NB4 (cell line): ENCODE data around the gene PIRT.

Experiments used
- DNase-seq: peaks from one replicate; pipeline ENCODE4 v3.0.0; 2010; ENCODE audit warnings: low read depth
- H3K4me3 ChIP-seq: one replicate; pipeline ENCODE4 v1.5.1; 2011; ENCODE audit warnings: mild to moderate bottlenecking, low read depth, low read length, moderate library complexity
- CTCF ChIP-seq: IDR thresholded peaks from one replicate; pipeline ENCODE4 v1.5.1; 2012; ENCODE audit warnings: low read depth, low read length
- MAX ChIP-seq: IDR thresholded peaks from 2 replicates; pipeline ENCODE4 v1.6.1; 2011; ENCODE audit warnings: low read depth, low read length
- MYC ChIP-seq: IDR thresholded peaks from 2 replicates; pipeline ENCODE4 v1.6.1; 2011; ENCODE audit warnings: low read depth, low read length
- POLR2A ChIP-seq: IDR thresholded peaks from 2 replicates; pipeline ENCODE4 v1.6.1; 2011; ENCODE audit warnings: mild to moderate bottlenecking; ENCODE audit not compliant: insufficient read length; ENCODE audit errors: extremely low read depth

PIRT gene

DNA sequence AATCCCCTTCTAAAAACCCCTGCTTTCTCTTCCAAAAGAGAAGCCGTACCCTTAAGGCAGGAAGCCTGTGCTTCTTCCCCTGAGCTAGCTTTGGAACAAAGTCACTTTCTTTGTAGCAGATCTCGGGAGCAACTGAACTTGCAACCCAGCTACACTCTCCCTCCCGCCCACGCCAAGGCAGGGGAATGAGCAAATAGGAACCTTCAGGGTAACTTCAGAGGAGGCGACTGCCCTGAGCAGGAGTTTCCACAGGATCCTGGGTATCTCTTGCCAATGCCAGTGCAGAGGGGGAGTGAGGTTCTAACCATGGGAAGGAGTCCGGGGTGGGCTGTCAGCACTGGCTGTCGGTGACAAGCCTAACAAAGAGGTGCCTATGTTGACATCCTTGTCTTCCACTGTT lies 5.9 kb upstream of the PIRT start:
- TF ChIP-seq MAX (no peak), MYC (no peak), CTCF (no peak)
- H3K4me3 ChIP-seq = no peak overlapping the region
- no peak for DNase-seq

DNA sequence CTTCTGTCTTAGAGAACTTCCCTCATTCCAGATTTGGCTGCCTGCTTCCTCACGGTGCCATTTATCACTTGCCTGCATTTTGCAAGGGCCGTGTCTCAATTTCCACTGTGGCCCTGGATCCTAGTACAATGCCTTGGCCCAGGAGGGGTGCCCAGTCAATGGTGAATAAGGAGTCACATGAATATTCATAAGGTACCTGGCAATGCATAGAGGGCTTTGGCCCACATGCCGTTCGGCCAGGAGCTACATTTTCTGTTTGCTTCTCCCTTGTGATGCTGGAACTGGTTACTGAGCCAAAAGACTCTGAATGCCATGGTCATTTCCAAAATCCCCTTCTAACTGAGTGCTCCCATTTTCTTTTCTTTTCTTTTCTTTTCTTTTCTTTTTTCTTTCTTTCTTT lies 4.8 kb upstream of the PIRT start:
- TF ChIP-seq CTCF (no peak), MYC (no peak), POLR2A (no peak), MAX (no peak)
- no peak overlapping the region for H3K4me3 ChIP-seq
- no peak for DNase-seq

DNA sequence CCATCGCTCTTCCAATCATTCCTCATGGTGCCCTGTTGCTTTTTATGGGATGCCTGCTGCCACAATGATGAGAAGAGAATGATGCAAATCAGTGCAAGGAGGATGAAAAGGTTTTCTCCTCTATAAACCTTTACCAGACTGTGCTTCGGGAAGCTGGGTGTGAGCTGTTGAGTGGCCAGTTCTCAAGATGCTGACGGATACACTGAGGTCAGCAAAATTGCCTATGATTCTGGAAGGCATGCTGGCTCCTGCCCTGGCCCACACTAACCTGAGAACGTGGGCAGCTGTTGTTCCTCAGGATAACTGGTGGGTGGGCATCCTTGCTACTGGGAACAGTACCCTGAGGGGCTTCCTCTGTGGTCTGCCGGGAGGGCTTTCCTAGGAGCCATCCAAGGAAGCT lies 795 bp upstream of the PIRT start:
- no peak for TF ChIP-seq POLR2A
- TF ChIP-seq MAX = no peak
- TF ChIP-seq CTCF = no peak
- no peak for TF ChIP-seq MYC
- H3K4me3 ChIP-seq = no peak overlapping the region
- no peak for DNase-seq

DNA sequence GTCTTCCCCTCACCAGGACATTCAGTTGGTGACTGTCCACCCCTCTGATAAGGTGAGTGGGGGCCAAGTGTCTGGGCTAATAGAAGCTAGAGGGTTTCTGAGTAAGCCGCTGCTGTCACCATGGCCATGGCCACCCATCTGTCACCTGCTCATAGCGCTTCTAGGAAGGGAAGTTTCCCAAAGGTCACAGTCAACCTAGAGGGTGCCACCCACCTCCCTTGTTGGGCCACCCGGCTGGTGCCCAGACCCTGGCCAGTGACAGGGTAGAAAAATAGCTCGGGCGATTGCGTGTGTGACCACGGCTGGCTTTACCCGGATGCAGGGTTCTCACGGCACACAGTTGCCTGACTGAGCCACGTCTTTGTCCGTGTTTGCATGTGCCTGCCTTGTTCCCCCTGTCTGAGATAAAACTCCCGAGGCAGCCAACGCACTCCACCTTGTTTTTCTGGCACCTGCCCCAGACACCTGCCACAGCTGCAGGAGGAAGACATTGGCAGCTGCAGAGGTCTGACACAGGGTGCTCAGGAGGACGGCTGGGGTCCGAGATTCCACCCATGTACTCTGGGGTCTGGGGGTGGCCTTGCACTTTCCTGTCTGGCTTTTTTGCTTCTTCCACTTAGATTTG lies 809 bp downstream of the PIRT start:
- DNase-seq = no peak
- TF ChIP-seq MYC (no peak), CTCF (no peak), MAX (no peak), POLR2A (no peak)
- H3K4me3 ChIP-seq = no peak overlapping the region

DNA sequence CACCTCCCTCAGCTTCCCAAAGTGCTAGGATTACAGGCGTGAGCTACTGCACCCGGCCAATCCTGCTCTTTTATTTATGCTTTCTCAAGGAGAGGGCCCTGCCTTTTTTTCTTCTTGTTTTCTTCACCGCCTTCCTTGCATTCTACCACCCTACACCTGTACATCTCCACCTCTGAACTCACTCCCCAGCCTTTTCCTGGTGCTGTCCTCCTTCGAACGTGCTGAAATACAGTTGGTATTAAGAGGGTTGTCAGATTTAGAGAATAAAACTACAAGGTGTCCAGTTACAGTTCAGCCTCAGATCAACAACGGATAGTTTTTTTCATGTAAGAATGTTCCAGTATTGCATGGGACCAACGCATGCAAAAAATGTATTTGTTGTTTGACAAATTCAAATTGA lies 1.7 kb downstream of the PIRT start:
- TF ChIP-seq MAX (no peak), CTCF (no peak), POLR2A (no peak)
- no peak overlapping the region for H3K4me3 ChIP-seq
- DNase-seq = no peak

GRCh38 chr17:10831696-10832095 lies 6.2 kb downstream of the PIRT start:
- no peak for TF ChIP-seq MYC
- TF ChIP-seq MAX = no peak
- TF ChIP-seq CTCF = no peak
- no peak for TF ChIP-seq POLR2A
- no peak for DNase-seq
- no peak overlapping the region for H3K4me3 ChIP-seq
